ENCODE data around the gene ARRDC3.

Gene ARRDC3

GRCh38 chr5:91382530-91383026 is 539 bp downstream of the ARRDC3 start:
- Histone ChIP-seq H3K4me3 (ENCODE audit: low read depth, low read length) (peak overlapping the region; percentile 63), H3K9me3 (ENCODE audit: control insufficient read depth, insufficient read depth, low read depth, low read length) (no peaks in the 10 kb centered on the region), H3K36me3 (ENCODE audit: control insufficient read depth in 2 of 2, insufficient read depth in 1 of 2, low read length in 2 of 2) (peaks cover 0 to 3% of the 10 kb centered on the region in 2 experiments; a peak in 1 of 3 replicates), H3K4me1 (ENCODE audit: control insufficient read depth, insufficient read depth, low read length) (peaks cover 6% of the 10 kb centered on the region; the same call in 1 of the 2 replicates), H3K27ac (ENCODE audit: extremely low read depth, low read depth, low read length) (no peak overlapping the region; the same call in none of the 2 replicates)
- CTCF ChIA-PET: interaction anchor here (0.6 to 5.2 kb wide), 9 partner anchors 12 to 517 kb away, joined by 3 to 71 read pairs (median 25); no protein-coding TSS in a partner anchor
- TF ChIP-seq ZNF292 (tag by site-specific recombination; IDR thresholded peaks at IDR 0.05; ENCODE audit: borderline replicate concordance, low read depth) (no peak), ZBTB20 (tag by site-specific recombination; IDR thresholded peaks at IDR 0.05) (peak; percentile 18; the same call in 1 of the 2 replicates), ZNF518A (tag by site-specific recombination; conservative IDR thresholded peaks at IDR 0.05; ENCODE audit: low read depth) (no peak), SCRT1 (tag by site-specific recombination; IDR thresholded peaks at IDR 0.05; ENCODE audit: borderline replicate concordance) (no peak), ZNF335 (tag by site-specific recombination; conservative IDR thresholded peaks at IDR 0.05) (peak; percentile 59; the same call in 1 of the 2 replicates), ZBTB44 (tag by site-specific recombination; IDR thresholded peaks at IDR 0.05) (peak; percentile 72; the same call in 1 of the 2 replicates), REST (tag by site-specific recombination; IDR thresholded peaks at IDR 0.05) (0 out of 2 replicates have a peak, but pooled peaks have one; percentile 35), ZNF19 (tag by site-specific recombination; IDR thresholded peaks at IDR 0.05; ENCODE audit: low read depth) (no peak), ZNF654 (tag by site-specific recombination; IDR thresholded peaks at IDR 0.05; ENCODE audit: low read depth) (no peak)
- POLR2A ChIA-PET: interaction anchor here (0.6 to 2.5 kb wide), 15 partner anchors 10 to 973 kb away, joined by 3 to 13 read pairs (median 3); partner anchors contain the start of gene CETN3

GRCh38 chr5:91381774-91382359 is 1.2 kb downstream of the ARRDC3 start:
- H3K36me3 ChIP-seq (ENCODE audit: control insufficient read depth in 2 of 2, insufficient read depth in 1 of 2, low read length in 2 of 2): peaks cover 2 to 6% of the 10 kb centered on the region in 2 experiments; a peak in 2 of 3 replicates
- H3K9me3 ChIP-seq (ENCODE audit: control insufficient read depth, insufficient read depth, low read depth, low read length): no peaks in the 10 kb centered on the region
- peak overlapping the region; percentile 18; the same call in 1 of the 2 replicates for H3K27ac ChIP-seq (ENCODE audit: extremely low read depth, low read depth, low read length)
- H3K4me1 ChIP-seq (ENCODE audit: control insufficient read depth, insufficient read depth, low read length): peaks cover 6% of the 10 kb centered on the region; the same call in 1 of the 2 replicates
- H3K4me3 ChIP-seq (ENCODE audit: low read depth, low read length): peak overlapping the region; percentile 63
- CTCF ChIA-PET: no interaction called here
- POLR2A ChIA-PET: interaction anchor here (1.9 to 2.5 kb wide), 2 partner anchors 101 to 399 kb away, joined by 11 to 13 read pairs; no protein-coding TSS in a partner anchor
- TF ChIP-seq ZNF776 (tag by site-specific recombination; IDR thresholded peaks at IDR 0.05; ENCODE audit: borderline replicate concordance): no peak
- TF ChIP-seq ZNF148 (tag by site-specific recombination; IDR thresholded peaks at IDR 0.05; ENCODE audit: borderline replicate concordance): no peak
- no peak; the same call in 1 of the 2 replicates for TF ChIP-seq ZBTB20 (tag by site-specific recombination; IDR thresholded peaks at IDR 0.05)
- TF ChIP-seq GLIS2 (tag by site-specific recombination; IDR thresholded peaks at IDR 0.05): 0 out of 2 replicates have a peak, but pooled peaks have one; percentile 39
- no peak for TF ChIP-seq ZNF510 (tag by site-specific recombination; IDR thresholded peaks at IDR 0.05; ENCODE audit: insufficient replicate concordance)
- peak; percentile 85 for TF ChIP-seq ZBTB17 (tag by site-specific recombination; IDR thresholded peaks at IDR 0.05)
- TF ChIP-seq SETDB1 (IDR thresholded peaks at IDR 0.05; ENCODE audit: insufficient read length, low read length): no peak
- no peak for TF ChIP-seq YY1 (tag by site-specific recombination; IDR thresholded peaks at IDR 0.05)
- TF ChIP-seq ATF2 (tag by site-specific recombination; IDR thresholded peaks at IDR 0.05; ENCODE audit: low read depth): peak; percentile 59

Measured in HEK293 (cell line).